GM12878 (cell line): ENCODE data around the gene LMNTD2. TPM values are rescaled to one million over a fixed set of nuclear protein-coding genes. Genes with fewer than 3 reads are reported as not detected.

Source experiments
- BACH1 ChIP-seq: fragments of 450-650 bp; IDR thresholded peaks from 2 replicates; pipeline ENCODE4 v1.6.1; 2017; ENCODE audit warnings: mild to moderate bottlenecking, borderline replicate concordance
- BMI1 ChIP-seq: fragments of 450-650 bp; IDR thresholded peaks from 2 replicates; pipeline ENCODE4 v1.6.1; 2016; ENCODE audit warnings: mild to moderate bottlenecking, moderate library complexity, borderline replicate concordance
- CEBPB ChIP-seq, 2 experiments: fragments of 150-350 bp in 1 of 2; IDR thresholded peaks; 2 replicates each; pipeline ENCODE4 v1.6.1; 2012 to 2014; ENCODE audit warnings: low read depth in 2 of 2, low read length in 2 of 2, borderline replicate concordance in 1 of 2, inconsistent platforms in 1 of 2
- GATAD2B ChIP-seq: fragments of 450-650 bp; conservative IDR thresholded peaks from 2 replicates; pipeline ENCODE4 v1.6.1; 2017; ENCODE audit warnings: low read depth, mild to moderate bottlenecking, moderate library complexity
- MAX ChIP-seq: IDR thresholded peaks from 2 replicates; pipeline ENCODE4 v1.6.1; 2012; ENCODE audit warnings: low read depth, low read length, improper control_type of control experiment
- MTA2 ChIP-seq: fragments of 450-650 bp; IDR thresholded peaks from 2 replicates; pipeline ENCODE4 v1.6.1; 2016; ENCODE audit warnings: low read depth, mild to moderate bottlenecking, moderate library complexity
- MYC ChIP-seq: IDR thresholded peaks from 2 replicates; pipeline ENCODE4 v1.6.1; 2011; ENCODE audit warnings: mild to moderate bottlenecking, low read length, moderate library complexity, inconsistent platforms; ENCODE audit not compliant: insufficient read depth, insufficient replicate concordance, insufficient read length, severe bottlenecking
- NBN ChIP-seq: fragments of 450-650 bp; IDR thresholded peaks from 2 replicates; pipeline ENCODE4 v1.6.1; 2016
- NKRF ChIP-seq: fragments of 450-650 bp; conservative IDR thresholded peaks from 2 replicates; pipeline ENCODE4 v1.6.1; 2017; ENCODE audit warnings: mild to moderate bottlenecking, moderate library complexity
- POLR2A ChIP-seq: IDR thresholded peaks from 2 replicates; pipeline ENCODE4 v1.6.1; 2011; ENCODE audit warnings: low read depth, mild to moderate bottlenecking, low read length
- POLR2AphosphoS2 ChIP-seq: IDR thresholded peaks from 2 replicates; pipeline ENCODE4 v1.6.1; 2011; ENCODE audit warnings: low read depth, mild to moderate bottlenecking, low read length, improper control_type of control experiment, moderate library complexity
- POLR2AphosphoS5 ChIP-seq: IDR thresholded peaks from 2 replicates; pipeline ENCODE4 v1.6.1; 2011; ENCODE audit warnings: mild to moderate bottlenecking, low read length, inconsistent platforms
- RAD21 ChIP-seq: IDR thresholded peaks from 2 replicates; pipeline ENCODE4 v1.6.1; 2011; ENCODE audit warnings: mild to moderate bottlenecking, low read depth, low read length, moderate library complexity; ENCODE audit not compliant: insufficient read depth
- RELA ChIP-seq: fragments of 450-650 bp; IDR thresholded peaks from 2 replicates; pipeline ENCODE4 v1.8.0; 2014; ENCODE audit warnings: borderline replicate concordance; ENCODE audit not compliant: partially characterized antibody
- TCF3 ChIP-seq: IDR thresholded peaks from 2 replicates; pipeline ENCODE4 v1.6.1; 2012; ENCODE audit warnings: low read depth, mild to moderate bottlenecking, low read length, borderline replicate concordance; ENCODE audit not compliant: insufficient read depth
- ZNF274 ChIP-seq: IDR thresholded peaks from one replicate; pipeline ENCODE4 v1.8.0; 2011; ENCODE audit not compliant: insufficient read length, insufficient read depth
- ZNF622 ChIP-seq: fragments of 450-650 bp; IDR thresholded peaks from 2 replicates; pipeline ENCODE4 v1.6.1; 2017; ENCODE audit warnings: mild to moderate bottlenecking, inconsistent platforms
- polyA plus RNA-seq, 11 experiments: library from polyadenylated mRNA; depleted of rRNA in 4 of 11; unstranded in 6 of 11; stranded (reverse) in 5 of 11; fragments of >200 nt; fragmentation: Nextera tagmentation in 4 of 11; fragmentation: Illumina TruSeq in 1 of 11; extraction: Ambion mirVana in 4 of 11; extraction: Trizol in 1 of 11; gene quantifications; 1 replicate in 1 of 11; 2 replicates in 10 of 11; pipeline versions ENCODE4 v1.2.1 to v1.2.3, GENCODE V29; 2011 to 2016; ENCODE audit warnings: inconsistent platforms in 2 of 11, missing spikeins in 2 of 11, low read depth in 1 of 11
- total RNA-seq, 4 experiments: library from RNA; depleted of rRNA in 3 of 4; stranded (reverse); fragments of >200 nt in 3 of 4; fragmentation: Illumina TruSeq in 1 of 4; extraction: Trizol in 1 of 4; gene quantifications; 2 replicates each; pipeline versions ENCODE4 v1.2.1 to v1.2.3, GENCODE V29; 2013 to 2021
- TF ChIP-seq, protein P1 (sequence below): IDR thresholded peaks from 2 replicates; pipeline ENCODE4 v1.6.1; 2012; ENCODE audit warnings: mild to moderate bottlenecking, low read depth, low read length
- TF ChIP-seq, protein P2 (sequence below): IDR thresholded peaks from 2 replicates; pipeline ENCODE4 v1.6.1; 2011; ENCODE audit warnings: mild to moderate bottlenecking, low read depth, low read length, moderate library complexity; ENCODE audit not compliant: insufficient replicate concordance

The LMNTD2 gene
- total and polyA plus RNA-seq, 10 of the 15 experiments (the other 5 are each of a cell fraction or from before 2014, with no cell fraction given), result 0.22 to 4.1 (median 1.3) TPM; not detected in 2

DNA sequence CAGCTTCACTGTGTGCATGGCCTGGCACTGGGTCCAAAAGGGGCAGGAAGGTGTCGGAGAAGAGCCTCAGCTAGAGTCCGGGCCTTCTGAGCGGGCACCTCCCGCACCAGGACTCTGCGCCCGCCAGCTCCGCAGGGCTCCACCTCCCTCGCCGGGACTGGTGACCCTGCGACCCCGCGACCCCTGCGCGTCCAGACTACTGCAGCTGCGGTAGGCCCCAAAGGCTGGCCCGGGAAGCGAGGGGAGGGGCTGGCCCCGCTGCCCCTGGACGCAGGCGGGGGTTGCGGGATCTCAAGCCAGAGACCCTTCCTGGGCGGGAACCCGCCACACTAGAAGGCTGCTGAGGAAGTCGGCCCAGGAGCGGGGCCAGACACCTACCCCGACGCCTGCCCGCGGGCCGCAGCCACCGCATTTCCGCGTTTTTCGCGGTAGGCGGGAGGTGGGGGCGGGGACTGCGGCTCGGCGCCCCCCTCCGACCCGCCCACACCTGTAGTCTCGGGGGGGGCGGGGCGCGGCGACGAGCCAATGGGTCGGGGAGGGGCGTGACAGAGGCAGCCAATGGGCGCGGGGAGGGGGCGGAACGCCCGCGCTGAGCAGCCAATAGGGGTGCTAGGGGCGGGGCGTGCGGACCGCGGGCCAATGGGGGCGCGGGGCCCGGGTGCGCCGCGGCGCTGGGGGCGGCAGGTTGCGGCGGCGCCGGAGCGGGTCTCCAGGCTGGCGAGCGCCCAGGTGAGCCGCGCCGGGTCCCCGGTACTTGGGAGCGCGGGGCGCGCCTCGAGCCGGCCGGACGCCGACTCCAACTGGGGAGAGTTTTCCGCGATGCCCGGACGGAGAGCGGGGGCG is at the start of gene LMNTD2, which contains the start of gene RASSF7 (continued):
- TF ChIP-seq CEBPB (IDR thresholded peaks at IDR 0.05; ENCODE audit: borderline replicate concordance in 1 of 2, low read depth in 2 of 2, low read length in 2 of 2), result no peak
- peak; percentile 82 for TF ChIP-seq GATAD2B
- TF ChIP-seq, protein P1, sequence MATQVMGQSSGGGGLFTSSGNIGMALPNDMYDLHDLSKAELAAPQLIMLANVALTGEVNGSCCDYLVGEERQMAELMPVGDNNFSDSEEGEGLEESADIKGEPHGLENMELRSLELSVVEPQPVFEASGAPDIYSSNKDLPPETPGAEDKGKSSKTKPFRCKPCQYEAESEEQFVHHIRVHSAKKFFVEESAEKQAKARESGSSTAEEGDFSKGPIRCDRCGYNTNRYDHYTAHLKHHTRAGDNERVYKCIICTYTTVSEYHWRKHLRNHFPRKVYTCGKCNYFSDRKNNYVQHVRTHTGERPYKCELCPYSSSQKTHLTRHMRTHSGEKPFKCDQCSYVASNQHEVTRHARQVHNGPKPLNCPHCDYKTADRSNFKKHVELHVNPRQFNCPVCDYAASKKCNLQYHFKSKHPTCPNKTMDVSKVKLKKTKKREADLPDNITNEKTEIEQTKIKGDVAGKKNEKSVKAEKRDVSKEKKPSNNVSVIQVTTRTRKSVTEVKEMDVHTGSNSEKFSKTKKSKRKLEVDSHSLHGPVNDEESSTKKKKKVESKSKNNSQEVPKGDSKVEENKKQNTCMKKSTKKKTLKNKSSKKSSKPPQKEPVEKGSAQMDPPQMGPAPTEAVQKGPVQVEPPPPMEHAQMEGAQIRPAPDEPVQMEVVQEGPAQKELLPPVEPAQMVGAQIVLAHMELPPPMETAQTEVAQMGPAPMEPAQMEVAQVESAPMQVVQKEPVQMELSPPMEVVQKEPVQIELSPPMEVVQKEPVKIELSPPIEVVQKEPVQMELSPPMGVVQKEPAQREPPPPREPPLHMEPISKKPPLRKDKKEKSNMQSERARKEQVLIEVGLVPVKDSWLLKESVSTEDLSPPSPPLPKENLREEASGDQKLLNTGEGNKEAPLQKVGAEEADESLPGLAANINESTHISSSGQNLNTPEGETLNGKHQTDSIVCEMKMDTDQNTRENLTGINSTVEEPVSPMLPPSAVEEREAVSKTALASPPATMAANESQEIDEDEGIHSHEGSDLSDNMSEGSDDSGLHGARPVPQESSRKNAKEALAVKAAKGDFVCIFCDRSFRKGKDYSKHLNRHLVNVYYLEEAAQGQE, result no peak
- no peak for TF ChIP-seq MYC
- TF ChIP-seq, protein P2, sequence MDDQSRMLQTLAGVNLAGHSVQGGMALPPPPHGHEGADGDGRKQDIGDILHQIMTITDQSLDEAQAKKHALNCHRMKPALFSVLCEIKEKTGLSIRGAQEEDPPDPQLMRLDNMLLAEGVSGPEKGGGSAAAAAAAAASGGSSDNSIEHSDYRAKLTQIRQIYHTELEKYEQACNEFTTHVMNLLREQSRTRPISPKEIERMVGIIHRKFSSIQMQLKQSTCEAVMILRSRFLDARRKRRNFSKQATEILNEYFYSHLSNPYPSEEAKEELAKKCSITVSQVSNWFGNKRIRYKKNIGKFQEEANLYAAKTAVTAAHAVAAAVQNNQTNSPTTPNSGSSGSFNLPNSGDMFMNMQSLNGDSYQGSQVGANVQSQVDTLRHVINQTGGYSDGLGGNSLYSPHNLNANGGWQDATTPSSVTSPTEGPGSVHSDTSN, result no peak
- TF ChIP-seq POLR2AphosphoS5, result peak; percentile 47; the same call in 1 of the 2 replicates
- no peak for TF ChIP-seq ZNF622
- 0 out of 2 replicates have a peak, but pooled peaks have one; percentile 59 for TF ChIP-seq POLR2AphosphoS2
- no peak; the same call in 1 of the 2 replicates for TF ChIP-seq BACH1
- no peak for TF ChIP-seq MAX
- 0 out of 2 replicates have a peak, but pooled peaks have one; percentile 44 for TF ChIP-seq NBN
- peak; percentile 83 for TF ChIP-seq NKRF
- TF ChIP-seq RELA, result no peak
- no peak for TF ChIP-seq ZNF274
- TF ChIP-seq RAD21, result no peak
- TF ChIP-seq BMI1, result no peak
- peak; percentile 83 for TF ChIP-seq POLR2A
- TF ChIP-seq MTA2, result no peak
- 0 out of 2 replicates have a peak, but pooled peaks have one; percentile 10 for TF ChIP-seq TCF3
